Measurements from ENCODE around the gene CFLAR.

CFLAR gene

DNA sequence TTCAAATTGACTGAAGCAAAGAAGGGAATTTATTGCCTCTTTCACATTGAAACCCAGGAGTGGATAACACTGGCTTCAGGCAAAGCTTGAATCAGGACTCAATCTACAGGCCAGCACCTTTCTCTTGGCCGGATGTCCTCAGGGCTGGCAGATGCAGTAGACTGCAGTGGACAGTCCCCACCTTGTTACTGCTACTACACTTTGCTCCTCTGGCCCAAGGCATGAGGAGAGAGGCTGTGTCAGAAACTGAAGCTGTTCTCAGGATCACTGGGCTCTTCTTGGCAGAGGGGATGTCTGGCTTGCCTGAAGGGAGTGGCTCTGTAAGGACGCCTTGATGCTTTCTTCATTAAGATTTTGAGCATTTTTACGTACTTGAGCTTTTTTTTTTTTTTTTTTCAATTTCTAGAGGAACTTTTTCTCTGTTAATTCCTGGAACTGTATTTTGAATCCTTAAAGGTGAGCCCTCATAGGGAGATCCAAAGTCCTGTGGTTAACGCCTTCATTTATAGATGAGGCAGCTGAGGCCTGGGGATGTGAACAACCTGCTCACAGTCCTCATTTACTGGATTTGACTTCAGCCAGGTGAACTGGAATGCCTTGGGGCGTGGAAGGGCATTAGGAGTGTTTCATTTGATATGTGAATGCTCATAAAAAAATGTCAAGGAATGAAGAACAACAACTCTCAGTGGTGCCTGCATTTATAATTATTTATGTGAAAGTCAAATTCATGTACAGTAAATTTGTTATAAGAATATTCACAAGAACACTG, 103.5 kb downstream of the CFLAR start:
- no peak for DNase-seq (ENCODE audit: low read depth)

DNA sequence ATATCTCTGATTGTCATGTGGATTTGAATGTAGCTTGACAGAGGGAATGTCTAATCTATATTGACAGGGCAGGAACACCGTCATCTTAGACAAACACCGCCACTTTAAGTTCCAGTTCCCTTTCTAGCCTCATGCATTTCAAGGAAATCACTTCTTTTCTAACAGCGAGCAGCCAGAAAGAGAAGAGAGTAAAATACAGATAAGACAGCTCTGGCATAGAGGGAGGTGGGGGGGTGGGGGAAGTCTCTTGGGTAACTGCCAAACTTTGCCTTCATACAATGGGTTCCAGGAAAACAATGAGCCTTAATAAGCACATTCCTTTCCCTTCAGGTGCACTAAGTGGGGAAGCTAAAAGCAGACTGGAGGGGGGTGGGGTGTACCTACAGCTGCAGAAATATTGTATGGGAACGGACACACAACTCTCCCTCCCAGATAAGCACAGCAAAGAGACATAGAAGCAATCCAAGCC, 104.2 kb downstream of the CFLAR start:
- DNase-seq (ENCODE audit: low read depth), result peak; percentile 72

DNA sequence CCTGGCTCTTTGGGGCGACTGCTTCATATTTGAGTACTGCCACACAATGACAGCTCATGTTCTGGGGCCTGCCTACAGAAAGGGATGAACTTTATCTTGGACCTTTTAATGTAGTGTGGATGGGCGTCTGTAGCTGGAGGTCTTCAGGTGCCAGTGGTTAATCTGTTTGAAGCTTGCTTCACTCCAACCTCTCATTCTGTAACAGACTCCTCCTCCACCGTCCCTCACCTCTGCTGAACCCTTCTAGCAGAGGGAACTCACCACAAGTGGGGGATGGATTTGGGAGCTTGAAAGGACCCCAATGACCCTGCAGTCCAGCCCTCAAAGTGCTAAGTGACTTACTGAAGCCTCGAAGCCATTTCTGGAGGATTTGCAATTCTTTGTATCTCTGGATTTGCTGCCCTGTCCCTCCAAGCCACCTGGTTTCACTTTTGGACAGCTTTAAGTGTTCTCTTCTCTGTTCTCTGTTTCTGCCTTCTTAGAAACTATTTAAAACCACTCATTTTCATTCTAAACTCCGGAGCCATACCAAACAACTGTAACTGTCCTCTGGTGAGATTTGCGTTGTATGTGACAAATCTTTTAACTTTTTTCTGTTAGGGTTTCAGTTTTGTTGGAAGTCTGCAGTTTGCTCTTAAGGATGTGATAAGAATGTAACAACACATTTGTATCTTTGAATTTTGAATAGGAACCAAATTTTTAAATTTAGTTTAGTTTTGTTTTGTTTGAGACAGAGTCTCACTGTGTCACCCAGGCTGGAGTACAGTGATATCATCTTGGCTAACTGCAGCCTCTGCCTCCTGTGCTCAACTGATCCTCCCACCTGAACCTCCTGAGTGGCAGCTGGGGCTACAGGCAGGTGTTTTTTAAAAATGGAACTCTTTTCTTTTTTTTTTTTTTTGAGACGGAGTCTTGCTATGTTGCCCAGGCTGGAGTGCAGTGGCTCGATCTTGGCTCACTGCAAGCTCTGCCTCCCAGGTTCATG, 107.4 kb downstream of the CFLAR start:
- no peak for DNase-seq (ENCODE audit: low read depth)

Measured in CMK (cell line).